GM19463 (cell line): ENCODE measurements around the gene DYNC1I1.

Experiments
- ATAC-seq: cut with Tn5 transposase; IDR thresholded peaks from one replicate; pipeline ENCODE4 v1.9.1; 2021; ENCODE audit warnings: mild to moderate bottlenecking, moderate library complexity; ENCODE audit not compliant: unreplicated experiment

DYNC1I1 gene

DNA sequence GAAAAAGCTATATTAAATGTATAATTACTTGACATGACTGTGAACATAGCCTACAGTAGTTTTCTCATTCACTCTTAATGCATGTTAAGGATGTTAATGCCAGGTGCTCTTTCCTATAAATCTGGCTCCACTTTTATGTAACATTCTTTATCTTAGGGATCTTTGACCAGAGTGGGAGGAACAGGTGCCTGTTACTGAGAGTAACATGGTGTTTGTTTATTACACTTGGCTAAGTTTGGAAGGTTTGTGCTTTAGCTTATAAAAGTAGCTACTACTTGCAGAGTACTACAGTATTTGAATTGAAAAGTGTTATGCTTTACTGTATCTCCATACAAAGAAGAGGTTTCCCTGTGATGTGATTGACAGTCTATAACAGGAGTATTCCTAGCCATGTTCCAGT is 183.4 kb downstream of the DYNC1I1 start:
- no peak for ATAC-seq

DNA sequence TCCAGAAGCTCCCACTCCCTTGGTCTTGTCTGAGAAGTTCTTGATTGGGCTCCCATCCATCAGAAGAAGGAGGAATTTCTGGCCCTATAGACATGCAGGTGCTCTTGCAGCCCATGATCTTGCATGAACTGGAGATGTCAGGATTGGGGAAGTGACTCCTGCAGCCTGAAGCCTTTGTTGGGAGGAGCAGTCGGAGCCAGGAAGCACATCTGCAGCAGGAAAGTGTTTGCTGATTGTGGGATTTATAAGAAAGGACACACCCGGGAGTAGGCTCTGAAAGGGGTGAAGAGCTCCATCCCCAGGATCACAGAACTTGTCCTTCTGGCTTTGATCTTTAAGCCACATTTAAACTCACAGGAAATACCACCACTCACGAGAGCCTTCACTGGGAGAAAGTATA is 185.2 kb downstream of the DYNC1I1 start:
- no peak for ATAC-seq

DNA sequence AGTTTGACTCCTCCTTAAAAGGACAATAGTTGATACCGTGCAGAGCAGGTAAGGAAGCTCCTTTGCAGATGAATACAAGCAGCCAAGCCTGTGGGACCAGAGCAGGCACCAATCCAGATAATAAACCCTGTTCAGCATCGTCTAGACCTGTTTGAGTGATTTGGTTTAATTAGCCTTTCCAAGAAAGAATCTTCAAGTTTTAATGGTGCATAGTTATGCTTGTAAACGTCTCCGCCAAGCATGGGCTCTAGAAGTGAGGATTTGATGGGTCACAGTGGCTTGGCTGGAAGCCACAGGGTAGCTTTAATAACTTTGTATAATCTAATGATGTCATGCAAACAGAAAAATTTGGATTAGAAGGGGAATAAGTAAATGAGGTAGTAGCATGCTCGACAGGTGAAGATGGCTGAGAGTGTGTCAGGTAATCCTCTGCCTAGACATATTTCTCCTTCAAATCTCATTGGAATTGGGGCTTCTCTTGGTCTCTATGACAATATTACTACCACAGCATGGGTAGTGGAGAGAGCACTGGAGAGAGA is 188.4 kb downstream of the DYNC1I1 start:
- ATAC-seq, result no peak

DNA sequence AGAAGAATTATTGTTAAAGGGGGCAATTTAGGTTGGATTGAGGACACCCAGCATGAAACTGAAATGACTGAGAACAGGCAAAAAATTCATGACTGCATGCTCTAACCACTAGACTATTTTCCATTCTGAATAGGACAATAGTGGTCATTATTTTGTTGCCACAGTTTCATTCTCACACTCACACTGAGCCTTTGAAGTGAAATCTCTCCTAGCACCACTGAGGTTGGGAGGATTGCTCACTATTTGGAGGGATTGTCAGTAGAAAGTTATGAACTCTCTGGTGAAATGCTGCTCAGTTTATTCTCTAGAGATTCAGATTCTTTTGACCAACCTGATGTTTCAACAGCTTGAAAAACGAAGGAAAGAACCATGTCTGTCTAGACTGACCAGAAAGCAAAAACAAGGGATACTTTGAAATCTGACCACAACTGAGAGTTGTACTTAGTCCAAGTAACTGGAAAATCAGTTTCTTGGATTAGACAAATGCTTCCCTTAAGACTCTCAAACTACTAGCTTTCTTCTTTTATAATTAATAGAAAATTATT is 191.2 kb downstream of the DYNC1I1 start:
- ATAC-seq, result no peak

DNA sequence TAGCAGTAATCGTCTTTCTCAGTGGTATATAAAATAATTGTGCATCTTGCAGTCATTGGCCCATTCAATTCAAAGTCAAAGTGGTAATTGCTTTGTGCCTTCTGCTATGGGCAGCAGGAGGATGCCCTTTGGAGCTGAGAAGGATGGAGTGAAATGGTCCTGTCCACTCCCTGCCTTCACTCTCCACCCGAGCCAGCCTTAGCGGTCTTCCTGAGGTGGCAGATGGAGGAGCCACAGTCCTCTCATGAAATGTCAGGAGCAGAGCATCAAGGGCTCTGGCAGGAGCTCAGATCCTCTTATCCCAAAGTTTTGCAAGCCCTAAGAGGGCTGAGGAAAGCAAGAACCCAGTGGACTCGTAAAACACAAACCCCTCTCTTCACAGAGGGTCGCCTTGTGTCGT is 199.4 kb downstream of the DYNC1I1 start:
- no peak for ATAC-seq

DNA sequence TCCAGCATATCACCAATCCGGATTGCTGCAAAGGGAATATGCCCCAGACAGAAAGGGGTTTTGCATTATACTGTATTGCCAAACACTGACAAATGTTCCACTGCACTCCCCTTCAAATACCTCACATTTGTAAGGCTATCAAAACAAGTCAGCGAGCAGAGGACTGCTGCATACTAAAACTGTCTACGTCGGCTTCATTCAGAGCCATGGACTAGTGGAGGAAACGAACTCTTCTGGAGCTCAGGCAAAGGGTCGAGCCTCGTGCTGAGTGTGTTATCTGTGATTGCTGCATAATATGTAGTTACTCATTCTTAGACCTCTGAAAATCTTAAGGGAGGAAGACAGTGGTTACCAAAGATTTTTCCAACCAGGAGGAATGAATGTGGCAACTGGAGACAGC is 200.2 kb downstream of the DYNC1I1 start:
- no peak for ATAC-seq

DNA sequence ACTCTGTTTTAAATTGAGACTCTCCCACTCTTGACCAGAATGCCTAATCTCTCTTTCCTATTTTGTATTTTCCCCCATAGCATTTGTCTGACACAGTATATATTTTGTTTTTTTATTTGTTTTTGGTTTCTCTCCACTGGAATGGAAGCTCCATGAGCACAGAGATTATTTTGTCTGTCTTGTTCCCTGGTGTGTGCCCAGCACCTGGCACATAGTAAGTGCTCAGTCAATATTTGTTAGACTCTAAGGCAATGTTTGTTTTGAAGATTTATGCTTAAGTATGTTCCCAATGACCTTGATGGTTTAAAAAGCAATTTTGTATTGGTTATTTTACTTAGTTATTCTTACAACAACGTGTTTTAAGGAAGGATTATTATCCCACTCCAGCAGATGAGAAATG is 201.8 kb downstream of the DYNC1I1 start:
- no peak for ATAC-seq

DNA sequence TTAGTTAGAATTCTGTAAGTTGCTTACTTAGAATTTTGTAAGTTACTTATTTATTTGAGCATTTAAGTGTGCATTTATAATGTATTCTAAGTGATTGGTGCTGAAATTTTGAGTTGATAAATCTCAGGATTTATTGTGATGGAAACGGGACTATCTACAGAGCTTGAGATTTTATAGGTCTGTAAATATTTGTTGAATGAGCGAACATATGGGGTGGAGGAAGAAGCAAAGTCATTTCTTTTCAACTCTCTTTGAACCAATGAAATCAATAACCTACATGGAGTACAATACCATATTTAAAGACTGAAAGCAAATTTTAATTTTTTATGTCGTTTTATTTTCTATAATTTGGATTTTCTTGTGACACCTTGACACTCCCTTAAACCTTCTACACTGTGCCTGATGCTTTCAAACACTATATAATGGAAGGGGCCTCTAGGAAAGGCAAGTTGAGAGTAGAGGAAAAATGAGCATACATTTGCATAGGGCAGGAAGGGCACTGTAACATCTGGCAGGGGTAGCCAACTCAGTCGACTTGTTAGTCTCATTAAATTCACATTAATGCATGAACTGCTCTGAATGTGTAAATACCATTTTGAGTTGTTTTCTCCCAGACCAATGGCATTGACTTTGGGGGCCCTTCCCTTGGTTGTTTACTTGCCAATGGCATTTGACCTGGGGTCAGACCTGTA is 204.2 kb downstream of the DYNC1I1 start:
- ATAC-seq, result no peak

DNA sequence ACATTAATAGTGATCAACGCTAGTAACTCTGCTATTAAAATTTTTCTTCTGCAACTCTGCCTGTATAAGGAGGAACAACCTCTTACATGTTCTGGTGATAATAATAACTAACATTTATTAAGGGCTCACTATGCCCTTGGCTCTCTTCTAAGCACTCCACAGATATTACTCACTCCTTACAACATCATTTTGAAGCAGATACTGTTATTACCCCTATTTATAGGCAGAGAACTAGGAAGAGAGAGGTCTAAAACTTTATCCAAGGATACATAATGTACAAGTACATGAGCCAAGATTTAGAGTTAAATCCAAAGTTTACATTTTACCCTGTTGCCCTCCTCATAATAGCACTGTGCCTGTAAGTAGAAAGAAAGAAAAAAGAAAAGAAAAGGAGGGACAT is 205.6 kb downstream of the DYNC1I1 start:
- no peak for ATAC-seq

DNA sequence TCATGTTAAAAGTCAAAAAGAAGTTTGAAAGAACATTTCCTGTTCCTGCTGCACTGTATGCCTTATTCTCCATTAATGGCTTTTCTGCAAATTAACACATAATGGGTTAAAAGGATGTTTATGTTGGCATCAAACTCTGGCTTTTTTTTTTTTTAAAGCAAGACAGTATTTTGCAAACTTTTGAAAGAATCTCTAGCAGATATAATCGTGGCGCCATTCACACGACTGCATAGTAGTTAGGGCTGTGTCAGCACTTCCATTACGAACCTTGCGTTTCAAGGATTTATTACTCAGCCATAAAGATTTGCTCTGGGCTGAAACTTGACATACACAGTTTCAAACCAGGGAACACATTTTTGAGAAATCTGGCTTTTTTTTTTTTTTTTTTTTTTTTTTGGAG is 207.8 kb downstream of the DYNC1I1 start:
- ATAC-seq, result no peak

DNA sequence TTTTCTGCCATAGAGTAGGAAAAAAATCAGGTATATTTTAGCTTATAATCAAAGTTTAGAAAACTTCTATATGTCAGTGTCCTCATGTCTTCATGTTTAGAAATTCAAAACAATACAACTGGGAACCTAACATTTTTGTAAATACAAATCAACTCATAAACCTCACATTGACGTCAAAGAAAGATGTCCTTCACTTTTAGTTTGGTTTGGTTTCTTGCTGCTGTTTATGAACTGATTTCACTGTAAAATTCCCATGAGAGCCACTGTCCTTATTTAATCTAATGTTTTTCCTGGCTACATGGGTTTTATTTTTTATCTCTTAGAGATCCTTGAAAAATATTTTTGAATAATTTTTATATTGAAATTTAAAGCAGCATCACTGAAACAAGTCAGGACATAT is 208.4 kb downstream of the DYNC1I1 start:
- ATAC-seq, result no peak

DNA sequence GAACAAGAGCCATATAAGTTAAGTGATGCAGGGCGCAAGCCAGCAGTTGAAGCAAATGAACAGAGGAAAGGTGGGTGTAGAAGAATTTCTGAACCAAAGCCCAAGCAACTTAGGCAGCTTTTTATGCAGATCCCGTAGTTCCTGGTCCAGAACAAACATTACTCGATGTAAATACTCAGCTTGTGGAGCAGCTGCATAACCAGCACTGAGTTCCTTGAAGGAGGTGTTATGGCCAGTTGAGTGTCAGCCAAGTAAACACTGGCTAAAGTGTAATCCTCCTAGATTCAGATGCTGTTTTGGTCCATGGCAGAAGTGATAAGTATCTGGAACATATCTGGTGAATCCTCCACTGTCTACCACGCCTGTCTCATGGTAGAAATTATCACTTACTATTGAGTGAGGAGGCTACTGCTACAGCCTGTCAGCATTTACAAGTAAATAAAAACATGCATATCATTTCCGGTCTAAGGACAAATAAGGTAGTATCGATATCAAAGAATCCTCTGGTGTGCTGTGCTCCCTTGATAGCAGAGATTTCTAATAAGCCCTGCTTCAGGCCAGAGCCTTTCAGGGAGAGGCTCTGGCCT is 213.9 kb downstream of the DYNC1I1 start:
- no peak for ATAC-seq

DNA sequence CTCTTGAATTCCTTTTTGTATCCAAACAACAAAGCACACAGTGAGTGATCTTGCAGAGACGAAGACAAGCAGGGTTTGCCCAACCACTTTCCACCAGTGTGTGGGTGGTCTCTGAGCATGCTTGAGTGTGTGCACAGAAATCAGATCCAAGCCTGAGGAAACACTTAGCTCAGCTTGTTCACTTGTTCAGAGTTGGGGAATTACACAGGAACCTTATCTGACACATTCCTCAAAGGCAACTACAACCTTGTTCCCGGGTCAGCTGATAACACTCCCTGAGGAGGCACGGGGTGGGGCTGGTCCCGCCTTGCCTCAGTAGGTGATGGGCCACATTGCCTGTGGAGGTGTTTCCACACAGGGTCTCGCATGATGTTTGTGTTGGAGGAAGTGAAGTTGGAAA is 216.9 kb downstream of the DYNC1I1 start:
- ATAC-seq, result no peak

DNA sequence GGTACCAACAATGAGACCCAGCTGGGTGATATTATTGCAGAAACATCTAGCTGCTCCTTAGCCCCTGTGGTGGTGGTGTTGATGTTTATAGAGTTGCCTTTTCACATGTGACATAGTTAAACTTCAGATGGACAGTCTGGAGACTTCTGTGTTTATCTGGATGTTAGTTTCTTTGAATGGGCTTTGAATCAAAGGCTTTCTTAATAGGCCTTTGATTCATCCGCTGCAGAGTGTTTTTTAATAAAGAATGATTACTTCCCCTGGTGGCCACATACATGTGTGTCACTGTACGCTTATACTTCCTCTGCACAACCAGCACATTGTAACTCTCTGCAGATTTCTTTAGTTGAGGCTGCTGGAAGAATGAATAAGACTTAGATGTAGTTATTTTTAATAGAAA is 221.0 kb downstream of the DYNC1I1 start:
- no peak for ATAC-seq

DNA sequence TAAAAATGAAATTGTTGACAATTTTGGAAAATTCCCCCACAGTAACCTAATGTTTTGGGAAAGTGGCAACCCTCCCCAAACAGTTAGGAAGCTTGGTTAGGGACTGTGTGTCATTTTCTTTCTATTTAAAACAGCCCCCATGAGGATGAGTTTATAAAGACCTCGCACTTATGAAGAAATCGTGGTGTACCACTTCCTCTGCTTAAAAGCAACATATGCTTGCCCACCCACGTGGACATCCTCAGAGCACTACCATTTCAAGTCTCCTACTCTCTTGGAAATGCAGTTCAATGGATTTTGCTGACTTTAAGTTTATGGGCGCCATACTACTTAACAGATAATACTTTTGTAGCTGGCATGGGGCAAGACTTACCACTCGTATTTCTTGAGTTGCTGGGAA is 223.8 kb downstream of the DYNC1I1 start:
- no peak for ATAC-seq

DNA sequence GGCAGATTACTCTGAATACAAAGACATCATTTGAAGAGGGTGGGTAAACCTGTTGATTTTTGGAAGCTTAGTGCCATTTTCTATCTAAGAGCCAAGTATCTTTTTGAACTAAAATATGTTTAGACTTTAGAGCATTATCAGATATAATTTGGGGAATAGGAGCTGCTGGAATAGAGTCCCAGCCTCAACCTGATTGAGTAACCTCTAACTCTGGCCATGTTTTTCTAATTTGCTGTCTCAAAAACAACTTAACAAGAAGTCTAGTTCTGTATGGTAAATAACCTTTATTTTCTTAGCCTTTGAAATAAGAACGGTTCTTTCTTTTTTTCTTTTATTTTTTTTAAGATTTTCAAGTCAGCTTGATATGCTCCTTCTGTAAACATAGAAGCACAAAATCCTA is 224.5 kb downstream of the DYNC1I1 start:
- ATAC-seq, result no peak

DNA sequence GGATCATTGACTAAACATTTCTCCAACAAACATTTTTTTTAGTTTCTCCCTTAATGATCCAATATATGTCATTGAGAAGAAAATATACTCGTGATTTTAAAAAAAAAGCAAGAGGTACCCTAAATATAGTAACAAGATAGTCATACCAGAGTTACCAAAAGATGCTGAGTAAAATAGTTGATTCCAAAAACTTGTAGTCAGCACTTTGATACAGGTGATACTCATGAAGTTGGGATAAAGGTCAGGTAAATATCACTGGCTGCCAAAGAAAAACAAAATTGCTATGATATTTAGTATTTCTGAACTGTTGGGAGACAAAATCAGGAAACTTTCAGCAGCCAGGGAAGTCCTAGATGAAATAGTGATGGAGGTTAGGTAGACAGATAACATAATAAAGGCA is 225.3 kb downstream of the DYNC1I1 start:
- no peak for ATAC-seq

DNA sequence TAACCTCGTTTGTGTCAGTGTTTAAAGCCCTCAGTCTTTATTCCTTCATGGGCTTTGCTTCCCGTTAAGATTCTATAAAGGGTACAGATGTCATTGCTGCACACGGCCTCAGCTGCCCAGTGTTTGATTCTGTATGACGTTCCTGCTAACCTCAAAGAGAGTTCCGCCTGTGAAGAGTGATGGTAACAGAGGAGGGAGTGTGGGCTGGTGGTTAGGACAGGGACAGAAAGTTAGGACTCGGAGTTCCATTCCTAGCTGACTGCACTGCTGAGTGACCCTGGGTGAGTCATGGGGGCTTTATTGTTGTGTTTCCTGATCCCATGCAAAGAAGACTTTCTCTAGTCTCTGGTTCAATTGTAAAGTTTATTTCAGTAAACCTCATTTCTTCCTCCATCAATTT is 227.1 kb downstream of the DYNC1I1 start:
- no peak for ATAC-seq

DNA sequence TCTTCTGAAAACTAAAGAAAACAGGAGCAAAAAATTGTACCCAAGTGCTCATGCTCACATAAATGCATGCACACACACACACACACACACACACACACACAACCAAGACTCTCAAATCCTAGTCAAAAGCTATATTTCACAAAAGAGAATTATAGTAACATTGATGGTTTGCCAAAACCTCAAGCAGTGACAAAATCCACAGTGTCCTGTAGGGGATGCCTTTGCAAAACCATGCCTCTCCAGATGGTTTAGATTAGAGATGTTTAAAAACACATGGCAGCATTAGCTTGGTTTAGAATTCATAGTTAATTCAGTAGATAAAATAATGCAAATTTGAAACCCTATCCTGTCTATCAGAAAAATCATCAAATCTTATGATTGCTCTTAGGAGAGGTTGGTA is 232.2 kb downstream of the DYNC1I1 start:
- no peak for ATAC-seq

DNA sequence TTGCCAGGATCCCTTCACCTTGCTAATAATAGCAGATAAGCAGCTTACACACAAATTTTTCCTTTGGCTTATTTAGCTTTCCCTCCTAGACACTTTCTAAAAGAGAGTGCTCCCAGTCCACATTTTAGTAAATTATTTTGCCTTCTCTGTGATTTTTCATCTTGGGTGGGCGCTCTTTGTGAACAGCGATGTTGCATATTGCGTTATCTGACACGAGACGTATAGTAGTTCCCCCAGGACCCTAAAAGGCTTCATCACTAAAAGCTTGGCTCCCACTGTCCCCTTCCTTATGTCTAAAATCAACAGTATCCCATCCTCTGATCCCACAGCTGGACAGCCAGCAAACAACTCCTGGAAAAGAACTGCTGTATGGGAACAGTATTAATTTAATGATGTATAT is 232.9 kb downstream of the DYNC1I1 start:
- no peak for ATAC-seq

DNA sequence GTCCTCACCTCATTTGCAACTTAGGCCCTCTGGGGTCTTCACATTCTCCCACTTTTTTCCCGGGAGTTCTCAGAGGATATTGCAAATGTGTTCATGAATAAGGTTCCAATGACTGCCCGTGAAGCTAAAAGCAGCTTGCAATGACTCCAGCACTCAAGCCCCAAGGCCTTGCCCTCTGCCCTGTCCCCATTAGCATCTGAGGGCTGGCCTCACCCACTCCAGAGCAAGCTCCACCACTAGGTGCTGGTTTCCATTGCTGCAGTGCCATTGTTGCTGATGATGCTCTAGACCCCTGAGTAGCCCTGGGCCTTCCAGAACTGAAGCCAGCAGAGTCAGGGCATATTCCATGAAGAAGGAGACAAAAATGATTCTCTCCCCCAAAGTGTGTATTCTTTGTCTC is 236.8 kb downstream of the DYNC1I1 start:
- ATAC-seq, result no peak

DNA sequence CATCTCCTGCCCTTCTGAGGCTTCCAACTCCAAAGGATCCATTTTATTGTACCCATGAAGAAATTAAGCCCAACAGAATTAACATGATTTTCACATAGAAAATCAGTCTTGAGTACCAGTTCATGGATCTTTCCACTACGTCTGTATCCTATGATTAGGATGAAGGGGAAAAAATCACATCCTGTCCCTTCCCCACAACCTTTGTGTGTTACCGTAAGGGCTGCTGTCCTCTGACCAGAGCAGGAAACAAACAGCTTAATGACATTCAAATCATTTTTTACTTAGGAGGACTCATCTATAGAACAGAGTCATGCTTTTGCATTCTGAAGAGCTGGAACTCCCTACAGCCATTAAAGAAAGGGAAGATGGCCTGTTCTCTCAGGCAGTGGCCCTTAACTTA is 241.5 kb downstream of the DYNC1I1 start:
- no peak for ATAC-seq

DNA sequence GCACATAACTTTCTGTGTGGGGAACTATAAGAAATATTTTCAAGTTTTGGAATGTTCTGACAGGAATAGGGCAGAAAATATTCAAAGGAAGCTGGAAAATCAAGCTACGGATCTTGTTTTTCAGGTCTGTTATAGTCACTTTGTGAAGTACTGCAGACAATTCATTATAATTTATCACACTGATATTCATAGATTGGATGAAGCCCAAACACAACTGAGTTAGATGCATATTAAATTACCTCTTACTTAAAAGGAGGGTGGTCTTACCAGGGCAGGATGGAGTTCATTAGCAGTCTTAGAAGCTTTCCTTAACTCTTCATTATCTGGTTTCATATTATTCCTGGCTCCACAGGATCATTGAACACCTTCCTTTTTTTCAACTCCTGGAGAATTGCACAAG is 242.3 kb downstream of the DYNC1I1 start:
- ATAC-seq, result no peak
